Measurements from ENCODE around the gene CCDC9. TPM values are rescaled to one million over a fixed set of nuclear protein-coding genes. Genes with fewer than 3 reads are reported as not detected.
"Not testable (repeated sequence)": the region's sequence is repeated elsewhere in the genome, so short reads cannot be mapped to it uniquely, and the experiment has no call there.

CCDC9 gene
- total RNA-seq, 1 donor from 2014 or later = 19.2 TPM

GRCh38 chr19:47257411-47258169, 1.3 kb downstream of the CCDC9 start:
- peak; percentile 53 for DNase-seq
- intact Hi-C loops (cut with micrococcal nuclease) = no loop called here
- ATAC-seq = no peak

- no peak for DNase-seq
Observed at GRCh38 chr19:47258434-47258833, 2.1 kb downstream of the CCDC9 start.

GRCh38 chr19:47258895-47259555, 2.7 kb downstream of the CCDC9 start:
- no peak for ATAC-seq

More at GRCh38 chr19:47258434-47258833, 2.1 kb downstream of the CCDC9 start:
- intact Hi-C loops (cut with micrococcal nuclease) = no loop called here
- no peak for ATAC-seq

GRCh38 chr19:47260476-47260875, 4.2 kb downstream of the CCDC9 start:
- intact Hi-C loops (cut with micrococcal nuclease) = no loop called here
- ATAC-seq (no peak), DNase-seq (no peak)

More at GRCh38 chr19:47258895-47259555, 2.7 kb downstream of the CCDC9 start:
- DNase-seq = no peak
- intact Hi-C loops (cut with micrococcal nuclease) = no loop called here

- DNase-seq; intact Hi-C loops (cut with micrococcal nuclease); ATAC-seq: not testable (repeated sequence)
Observed at GRCh38 chr19:47261946-47262793, 5.8 kb downstream of the CCDC9 start.

- no peak for ATAC-seq
- DNase-seq = no peak
- intact Hi-C loops (cut with micrococcal nuclease) = no loop called here
Observed at GRCh38 chr19:47264629-47265028, 8.3 kb downstream of the CCDC9 start.

- ATAC-seq (no peak), DNase-seq (no peak)
- intact Hi-C loops (cut with micrococcal nuclease) = no loop called here
Observed at GRCh38 chr19:47266401-47266941, 10.1 kb downstream of the CCDC9 start.

GRCh38 chr19:47267350-47267759, 11.0 kb downstream of the CCDC9 start:
- intact Hi-C loops (cut with micrococcal nuclease) = no loop called here
- ATAC-seq = no peak

GRCh38 chr19:47268028-47268427, 11.7 kb downstream of the CCDC9 start:
- DNase-seq (no peak), ATAC-seq (no peak)
- intact Hi-C loops (cut with micrococcal nuclease) = no loop called here

More at GRCh38 chr19:47267350-47267759, 11.0 kb downstream of the CCDC9 start:
- no peak for DNase-seq

- intact Hi-C loops (cut with micrococcal nuclease) = no loop called here
- DNase-seq (no peak), ATAC-seq (no peak)
Observed at GRCh38 chr19:47269596-47269995, 13.3 kb downstream of the CCDC9 start.

- intact Hi-C loops (cut with micrococcal nuclease) = no loop called here
- no peak for ATAC-seq
- no peak for DNase-seq
Observed at GRCh38 chr19:47270408-47270807, 14.1 kb downstream of the CCDC9 start.

GRCh38 chr19:47271949-47272348, 15.6 kb downstream of the CCDC9 start:
- intact Hi-C loops (cut with micrococcal nuclease) = no loop called here
- no peak for ATAC-seq
- no peak for DNase-seq

GRCh38 chr19:47272448-47273312, 16.4 kb downstream of the CCDC9 start:
- intact Hi-C loops (cut with micrococcal nuclease) = no loop called here
- DNase-seq = peak; percentile 63
- no peak for ATAC-seq

GRCh38 chr19:47273313-47274070, 17.2 kb downstream of the CCDC9 start:
- ATAC-seq = peak; percentile 77
- peak; percentile 94 for DNase-seq
- intact Hi-C loops (cut with micrococcal nuclease) = no loop called here

- ATAC-seq = peak; percentile 83
- intact Hi-C loops (cut with micrococcal nuclease) = no loop called here
Observed at GRCh38 chr19:47274071-47274890, 18.0 kb downstream of the CCDC9 start, which contains the start of gene INAFM1. TSS of gene INAFM1 (plus strand) at chr19:47274885. CDS start at chr19:47274920, 35 bp downstream.

GRCh38 chr19:47274891-47275761, 18.8 kb downstream of the CCDC9 start:
- DNase-seq = no peak
- intact Hi-C loops (cut with micrococcal nuclease) = no loop called here
- ATAC-seq = no peak

More at GRCh38 chr19:47274071-47274890, 18.0 kb downstream of the CCDC9 start, which contains the start of gene INAFM1:
- DNase-seq = peak; percentile 99

All from left ventricle myocardium superior (tissue), 1 donor.